Measurements from ENCODE around the gene CYBA. TPM values are rescaled to one million over a fixed set of nuclear protein-coding genes. Genes with fewer than 3 reads are reported as not detected.

The CYBA gene
- total and polyA plus RNA-seq, 10 of the 15 experiments (the other 5 are each of a cell fraction or from before 2014, with no cell fraction given) = 0.55 to 598 (median 258) TPM

DNA sequence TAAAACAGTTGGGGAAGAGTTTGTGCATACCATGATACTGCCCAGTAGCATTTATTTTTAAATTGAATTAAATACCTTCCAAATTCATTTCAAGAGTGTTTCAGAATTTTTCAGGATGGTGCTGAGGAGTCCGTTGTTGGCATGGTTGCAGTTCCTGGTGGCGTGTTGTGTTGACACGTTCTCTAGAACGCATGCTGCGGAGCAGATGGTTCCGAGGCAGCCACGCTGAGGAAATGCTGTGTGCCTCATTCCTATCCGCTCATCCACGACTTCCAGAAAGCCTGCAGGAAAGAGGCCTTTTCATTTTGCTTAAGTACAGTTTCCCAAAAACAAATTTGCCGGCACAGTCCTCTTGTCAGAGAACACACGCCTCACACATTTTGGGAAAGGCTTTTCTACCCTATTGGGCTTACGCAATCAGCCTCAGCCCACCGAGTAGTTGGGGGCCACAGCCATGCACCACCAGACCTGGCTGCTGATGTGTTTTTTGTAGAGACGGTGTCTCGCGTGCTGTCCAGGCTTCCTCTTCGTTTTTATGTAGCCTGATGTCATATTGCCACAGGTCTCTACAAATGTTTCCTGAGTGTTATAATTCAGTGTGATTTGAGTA, 44.6 kb downstream of the CYBA start:
- Histone ChIP-seq H3K4me2 (ENCODE audit: control insufficient read depth, insufficient read depth) (no peak overlapping the region), H3K9ac (ENCODE audit: control insufficient read depth, insufficient read depth, low read length) (no peak overlapping the region), H3K9me3 (replicated peaks; ENCODE audit: control insufficient read depth, insufficient read depth, low read length) (no peaks in the 10 kb centered on the region), H3K4me3 (no peak overlapping the region), H3K27me3 (replicated peaks in 1 of 2; ENCODE audit: control insufficient read depth in 2 of 2, insufficient read depth in 2 of 2, low read length in 1 of 2) (no peaks in the 10 kb centered on the region), H4K20me1 (ENCODE audit: control insufficient read depth, insufficient read depth) (no peaks in the 10 kb centered on the region), H3K4me1 (ENCODE audit: control insufficient read depth, insufficient read depth, low read length) (peaks cover 7% of the 10 kb centered on the region), H3K27ac (ENCODE audit: control insufficient read depth, insufficient read depth) (no peak overlapping the region), H2AFZ (ENCODE audit: control insufficient read depth, low read depth, low read length) (no peak overlapping the region), H3K79me2 (ENCODE audit: control insufficient read depth, insufficient read depth, low read length) (no peaks in the 10 kb centered on the region), H3K36me3 (ENCODE audit: control insufficient read depth in 2 of 2, insufficient read depth in 2 of 2, low read length in 1 of 2) (peaks cover 20 to 40% of the 10 kb centered on the region in 2 experiments)
- FAIRE-seq = no peak
- SMC1A ChIA-PET (ENCODE audit: uncharacterized antibody, unreplicated experiment) = no interaction called here
- TF ChIP-seq ZBED1 (IDR thresholded peaks at IDR 0.05; ENCODE audit: borderline replicate concordance) = no peak
- TF ChIP-seq FOXK2 (IDR thresholded peaks at IDR 0.05) = no peak
- TF ChIP-seq EGR1 (IDR thresholded peaks at IDR 0.05; ENCODE audit: borderline replicate concordance in 1 of 2, low read depth in 2 of 2, low read length in 2 of 2) = no peak
- no peak for TF ChIP-seq JUND (IDR thresholded peaks at IDR 0.05; ENCODE audit: low read depth, low read length)
- TF ChIP-seq ZZZ3 (IDR thresholded peaks at IDR 0.05; ENCODE audit: control insufficient read depth, insufficient read length, low read depth) = no peak
- TF ChIP-seq, protein P1, sequence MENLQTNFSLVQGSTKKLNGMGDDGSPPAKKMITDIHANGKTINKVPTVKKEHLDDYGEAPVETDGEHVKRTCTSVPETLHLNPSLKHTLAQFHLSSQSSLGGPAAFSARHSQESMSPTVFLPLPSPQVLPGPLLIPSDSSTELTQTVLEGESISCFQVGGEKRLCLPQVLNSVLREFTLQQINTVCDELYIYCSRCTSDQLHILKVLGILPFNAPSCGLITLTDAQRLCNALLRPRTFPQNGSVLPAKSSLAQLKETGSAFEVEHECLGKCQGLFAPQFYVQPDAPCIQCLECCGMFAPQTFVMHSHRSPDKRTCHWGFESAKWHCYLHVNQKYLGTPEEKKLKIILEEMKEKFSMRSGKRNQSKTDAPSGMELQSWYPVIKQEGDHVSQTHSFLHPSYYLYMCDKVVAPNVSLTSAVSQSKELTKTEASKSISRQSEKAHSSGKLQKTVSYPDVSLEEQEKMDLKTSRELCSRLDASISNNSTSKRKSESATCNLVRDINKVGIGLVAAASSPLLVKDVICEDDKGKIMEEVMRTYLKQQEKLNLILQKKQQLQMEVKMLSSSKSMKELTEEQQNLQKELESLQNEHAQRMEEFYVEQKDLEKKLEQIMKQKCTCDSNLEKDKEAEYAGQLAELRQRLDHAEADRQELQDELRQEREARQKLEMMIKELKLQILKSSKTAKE (IDR thresholded peaks at IDR 0.05; ENCODE audit: low read depth, poor library complexity, severe bottlenecking) = no peak
- TF ChIP-seq, protein P2, sequence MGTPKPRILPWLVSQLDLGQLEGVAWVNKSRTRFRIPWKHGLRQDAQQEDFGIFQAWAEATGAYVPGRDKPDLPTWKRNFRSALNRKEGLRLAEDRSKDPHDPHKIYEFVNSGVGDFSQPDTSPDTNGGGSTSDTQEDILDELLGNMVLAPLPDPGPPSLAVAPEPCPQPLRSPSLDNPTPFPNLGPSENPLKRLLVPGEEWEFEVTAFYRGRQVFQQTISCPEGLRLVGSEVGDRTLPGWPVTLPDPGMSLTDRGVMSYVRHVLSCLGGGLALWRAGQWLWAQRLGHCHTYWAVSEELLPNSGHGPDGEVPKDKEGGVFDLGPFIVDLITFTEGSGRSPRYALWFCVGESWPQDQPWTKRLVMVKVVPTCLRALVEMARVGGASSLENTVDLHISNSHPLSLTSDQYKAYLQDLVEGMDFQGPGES (IDR thresholded peaks at IDR 0.05) = no peak
- TF ChIP-seq MEF2B (IDR thresholded peaks at IDR 0.05; ENCODE audit: partially characterized antibody, poor library complexity, severe bottlenecking) = no peak
- no peak for TF ChIP-seq CHD2 (IDR thresholded peaks at IDR 0.05; ENCODE audit: borderline replicate concordance, low read depth, low read length)
- TF ChIP-seq, protein P3, sequence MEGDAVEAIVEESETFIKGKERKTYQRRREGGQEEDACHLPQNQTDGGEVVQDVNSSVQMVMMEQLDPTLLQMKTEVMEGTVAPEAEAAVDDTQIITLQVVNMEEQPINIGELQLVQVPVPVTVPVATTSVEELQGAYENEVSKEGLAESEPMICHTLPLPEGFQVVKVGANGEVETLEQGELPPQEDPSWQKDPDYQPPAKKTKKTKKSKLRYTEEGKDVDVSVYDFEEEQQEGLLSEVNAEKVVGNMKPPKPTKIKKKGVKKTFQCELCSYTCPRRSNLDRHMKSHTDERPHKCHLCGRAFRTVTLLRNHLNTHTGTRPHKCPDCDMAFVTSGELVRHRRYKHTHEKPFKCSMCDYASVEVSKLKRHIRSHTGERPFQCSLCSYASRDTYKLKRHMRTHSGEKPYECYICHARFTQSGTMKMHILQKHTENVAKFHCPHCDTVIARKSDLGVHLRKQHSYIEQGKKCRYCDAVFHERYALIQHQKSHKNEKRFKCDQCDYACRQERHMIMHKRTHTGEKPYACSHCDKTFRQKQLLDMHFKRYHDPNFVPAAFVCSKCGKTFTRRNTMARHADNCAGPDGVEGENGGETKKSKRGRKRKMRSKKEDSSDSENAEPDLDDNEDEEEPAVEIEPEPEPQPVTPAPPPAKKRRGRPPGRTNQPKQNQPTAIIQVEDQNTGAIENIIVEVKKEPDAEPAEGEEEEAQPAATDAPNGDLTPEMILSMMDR (IDR thresholded peaks at IDR 0.05 in 2 of 3, conservative IDR thresholded peaks at IDR 0.05 in 1 of 3; ENCODE audit: control insufficient read depth in 2 of 3, extremely low read depth in 1 of 3, insufficient read depth in 1 of 3, low read depth in 3 of 3, low read length in 3 of 3) = no peak
- TF ChIP-seq SREBF1 (IDR thresholded peaks at IDR 0.05; ENCODE audit: low read length) = no peak
- no peak for TF ChIP-seq KLF5 (IDR thresholded peaks at IDR 0.05; ENCODE audit: partially characterized antibody)
- TF ChIP-seq, protein P4, sequence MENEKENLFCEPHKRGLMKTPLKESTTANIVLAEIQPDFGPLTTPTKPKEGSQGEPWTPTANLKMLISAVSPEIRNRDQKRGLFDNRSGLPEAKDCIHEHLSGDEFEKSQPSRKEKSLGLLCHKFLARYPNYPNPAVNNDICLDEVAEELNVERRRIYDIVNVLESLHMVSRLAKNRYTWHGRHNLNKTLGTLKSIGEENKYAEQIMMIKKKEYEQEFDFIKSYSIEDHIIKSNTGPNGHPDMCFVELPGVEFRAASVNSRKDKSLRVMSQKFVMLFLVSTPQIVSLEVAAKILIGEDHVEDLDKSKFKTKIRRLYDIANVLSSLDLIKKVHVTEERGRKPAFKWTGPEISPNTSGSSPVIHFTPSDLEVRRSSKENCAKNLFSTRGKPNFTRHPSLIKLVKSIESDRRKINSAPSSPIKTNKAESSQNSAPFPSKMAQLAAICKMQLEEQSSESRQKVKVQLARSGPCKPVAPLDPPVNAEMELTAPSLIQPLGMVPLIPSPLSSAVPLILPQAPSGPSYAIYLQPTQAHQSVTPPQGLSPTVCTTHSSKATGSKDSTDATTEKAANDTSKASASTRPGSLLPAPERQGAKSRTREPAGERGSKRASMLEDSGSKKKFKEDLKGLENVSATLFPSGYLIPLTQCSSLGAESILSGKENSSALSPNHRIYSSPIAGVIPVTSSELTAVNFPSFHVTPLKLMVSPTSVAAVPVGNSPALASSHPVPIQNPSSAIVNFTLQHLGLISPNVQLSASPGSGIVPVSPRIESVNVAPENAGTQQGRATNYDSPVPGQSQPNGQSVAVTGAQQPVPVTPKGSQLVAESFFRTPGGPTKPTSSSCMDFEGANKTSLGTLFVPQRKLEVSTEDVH (IDR thresholded peaks at IDR 0.05; ENCODE audit: low read depth, partially characterized antibody) = no peak
- TF ChIP-seq CBFB (IDR thresholded peaks at IDR 0.05; ENCODE audit: low read depth) = no peak
- no peak for TF ChIP-seq RELA (IDR thresholded peaks at IDR 0.05; ENCODE audit: borderline replicate concordance, partially characterized antibody)
- POLR2A ChIA-PET = no interaction called here
- intact Hi-C loops (cut with micrococcal nuclease; ENCODE audit: unreplicated experiment) (no loop called here), in situ Hi-C loops (cut with MboI) (no loop called here)
- ATAC-seq = no peak
- WGBS (ENCODE audit: insufficient coverage, insufficient replicate concordance, low lambda C conversion rate, missing lambda C conversion rate) = 90% methylated on average over 17 of the region's 17 CpGs
- RAD21 ChIA-PET (ENCODE audit: unreplicated experiment) = no interaction called here
- CTCF ChIA-PET = no interaction called here
- BruUV-seq (replicated peaks) = no TSS peak
- DNase-seq (ENCODE audit: low read depth, low spot score) = no peak

All from GM12878 (cell line).